Activated naive CD4-positive, alpha-beta T cell treated with anti-CD3 and anti-CD28 coated beads, Interleukin-2, amount 10 ng/mL, durations not matched to agents 7 days and 5 days (primary cell): ENCODE measurements around the gene SLC22A13.
"Not testable (repeated sequence)": the region's sequence is repeated elsewhere in the genome, so short reads cannot be mapped to it uniquely, and the experiment has no call there.

Experiments used
- CTCF ChIA-PET: fragments of 350-600 bp; sonication (Branson Sonifier 250); formaldehyde crosslinking; loops from one replicate; lab custom pipeline; 2021; ENCODE audit warnings: antibody characterized with exemption; lab: Charles Lee
- DNase-seq: peaks from one replicate; pipeline ENCODE4 v3.0.0-alpha.2; 2020
- H3K27ac Mint-ChIP-seq: one replicate; pipeline ENCODE4 v1.8.0; 2021; ENCODE audit warnings: mild to moderate bottlenecking, moderate library complexity, mixed read lengths
- H3K27me3 Mint-ChIP-seq: one replicate; pipeline ENCODE4 v1.8.0; 2021; ENCODE audit warnings: mild to moderate bottlenecking, mixed read lengths
- H3K36me3 Mint-ChIP-seq: one replicate; pipeline ENCODE4 v1.8.0; 2021; ENCODE audit warnings: mixed read lengths
- H3K4me1 Mint-ChIP-seq: one replicate; pipeline ENCODE4 v1.8.0; 2021; ENCODE audit warnings: mixed read lengths
- H3K4me3 Mint-ChIP-seq: one replicate; pipeline ENCODE4 v1.8.0; 2021; ENCODE audit warnings: mild to moderate bottlenecking, moderate library complexity, mixed read lengths
- H3K9me3 Mint-ChIP-seq: one replicate; pipeline ENCODE4 v1.8.0; 2021; ENCODE audit warnings: mixed read lengths

The SLC22A13 gene

GRCh38 chr3:38317192-38317759 is 51.7 kb downstream of the SLC22A13 start:
- Mint-ChIP-seq H3K36me3 (no peaks in the 10 kb centered on the region), H3K4me1 (no peaks in the 10 kb centered on the region)
- CTCF ChIA-PET, result no interaction called here

GRCh38 chr3:38318766-38319671 is 53.4 kb downstream of the SLC22A13 start:
- H3K27me3 Mint-ChIP-seq, result peaks cover 12% of the 10 kb centered on the region
- H3K9me3 Mint-ChIP-seq, result no peaks in the 10 kb centered on the region
- no peaks in the 10 kb centered on the region for H3K4me1 Mint-ChIP-seq
- CTCF ChIA-PET, result interaction anchor here (0.7 kb wide), 1 partner anchor 27 kb away, joined by 3 read pairs; no protein-coding TSS in a partner anchor
- DNase-seq, result no peak
- no peak overlapping the region for H3K27ac Mint-ChIP-seq
- H3K36me3 Mint-ChIP-seq, result no peaks in the 10 kb centered on the region
- no peak overlapping the region for H3K4me3 Mint-ChIP-seq

More at GRCh38 chr3:38317192-38317759, 51.7 kb downstream of the SLC22A13 start:
- Mint-ChIP-seq H3K27ac (no peak overlapping the region), H3K27me3 (peaks cover 13% of the 10 kb centered on the region), H3K4me3 (no peak overlapping the region), H3K9me3 (no peaks in the 10 kb centered on the region)
- DNase-seq, result no peak

DNA sequence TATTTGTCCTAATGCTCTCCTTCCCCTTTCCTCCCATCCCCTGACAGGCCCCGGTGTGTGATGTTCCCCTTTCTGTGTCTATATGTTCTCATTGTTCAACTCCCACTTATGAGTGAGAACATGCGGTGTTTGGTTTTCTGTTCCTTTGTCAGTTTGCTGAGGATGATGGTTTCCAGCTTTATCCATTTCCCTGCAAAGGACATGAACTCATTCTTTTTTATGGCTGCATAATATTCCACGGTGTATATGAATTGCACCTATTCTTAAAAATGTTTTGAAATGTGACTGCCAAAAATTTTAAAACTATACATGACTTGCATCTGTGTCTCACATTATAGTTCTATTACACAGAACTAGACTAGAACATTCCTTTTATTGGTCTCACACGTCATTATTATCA is 55.0 kb downstream of the SLC22A13 start:
- H3K9me3 Mint-ChIP-seq, DNase-seq, H3K4me1 Mint-ChIP-seq, H3K4me3 Mint-ChIP-seq, CTCF ChIA-PET, H3K27ac Mint-ChIP-seq, H3K36me3 Mint-ChIP-seq: not testable (repeated sequence)
- peaks cover 20% of the 10 kb centered on the region for H3K27me3 Mint-ChIP-seq

DNA sequence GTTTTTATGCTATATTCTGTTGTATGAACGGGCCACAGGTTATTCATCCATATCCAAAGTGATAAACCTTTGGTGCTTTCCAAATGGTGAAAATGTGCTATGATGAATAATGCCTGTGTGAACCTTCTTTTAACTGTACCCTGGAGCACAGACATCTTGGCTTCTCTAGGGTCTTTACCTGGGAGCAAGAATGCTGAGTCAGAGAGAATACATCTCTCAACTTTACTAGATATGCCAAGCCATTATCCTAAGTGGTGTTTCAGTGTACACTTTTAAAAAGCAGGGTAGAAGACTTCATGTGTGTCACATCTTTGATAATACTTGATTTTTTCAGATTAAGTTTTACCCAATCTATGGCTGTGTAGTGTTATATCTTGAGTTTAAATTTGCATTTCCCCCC is 57.4 kb downstream of the SLC22A13 start:
- Mint-ChIP-seq H3K4me1 (no peaks in the 10 kb centered on the region), H3K9me3 (no peaks in the 10 kb centered on the region), H3K27ac (no peak overlapping the region), H3K4me3 (no peak overlapping the region), H3K36me3 (no peaks in the 10 kb centered on the region), H3K27me3 (peaks cover 30% of the 10 kb centered on the region)
- CTCF ChIA-PET, result no interaction called here
- DNase-seq, result no peak

DNA sequence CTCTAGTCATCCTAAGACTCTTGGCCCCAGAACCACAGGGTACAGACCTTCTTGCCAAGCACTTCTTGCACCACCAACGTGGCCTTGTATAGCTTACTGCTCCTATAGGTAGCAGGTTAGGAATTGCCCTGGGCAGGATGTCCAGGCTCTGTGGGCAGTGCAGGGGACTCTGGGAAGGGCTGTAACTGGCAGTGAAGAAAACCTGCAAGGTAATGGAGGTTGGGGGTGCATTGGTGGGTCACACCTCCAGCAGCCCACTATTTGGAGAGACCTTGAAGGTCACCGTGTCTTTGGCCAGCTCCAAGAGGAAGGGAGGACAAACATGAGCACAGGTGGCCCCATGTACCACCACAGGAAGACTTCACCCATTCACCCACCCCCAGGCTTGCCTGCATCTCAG is 59.6 kb downstream of the SLC22A13 start:
- H3K36me3 Mint-ChIP-seq, result no peaks in the 10 kb centered on the region
- CTCF ChIA-PET, result interaction anchor here (1.3 kb wide), 1 partner anchor 92 kb away, joined by 3 read pairs; no protein-coding TSS in a partner anchor
- no peak overlapping the region for H3K27ac Mint-ChIP-seq
- no peaks in the 10 kb centered on the region for H3K9me3 Mint-ChIP-seq
- DNase-seq, result no peak
- no peak overlapping the region for H3K4me3 Mint-ChIP-seq
- no peaks in the 10 kb centered on the region for H3K4me1 Mint-ChIP-seq
- H3K27me3 Mint-ChIP-seq, result peaks cover 30% of the 10 kb centered on the region

- Mint-ChIP-seq H3K4me3 (no peak overlapping the region), H3K36me3 (no peaks in the 10 kb centered on the region), H3K27me3 (peaks cover 30% of the 10 kb centered on the region), H3K4me1 (no peaks in the 10 kb centered on the region), H3K9me3 (no peaks in the 10 kb centered on the region), H3K27ac (no peak overlapping the region)
- no peak for DNase-seq
- CTCF ChIA-PET, result interaction anchor here (0.8 to 1.3 kb wide), 3 partner anchors 16 to 154 kb away, joined by 3 read pairs; partner anchors contain the start of gene XYLB
Observed at GRCh38 chr3:38327335-38328009, 61.9 kb downstream of the SLC22A13 start.
